H1 (cell line): ENCODE measurements around the gene CHST8. TPM values are rescaled to one million over a fixed set of nuclear protein-coding genes. Genes with fewer than 3 reads are reported as not detected.

Source experiments
- CBX5 ChIP-seq: fragments of 300-800, 300-1000 bp; sonication (generic); IDR thresholded peaks from 2 replicates; pipeline ENCODE4 v1.7.1; 2016; ENCODE audit warnings: antibody characterized with exemption, low read length, low read depth
- CREB1 ChIP-seq: IDR thresholded peaks from 2 replicates; pipeline ENCODE4 v1.6.1; 2012; ENCODE audit warnings: inconsistent platforms
- EGR1 ChIP-seq: IDR thresholded peaks from 2 replicates; pipeline ENCODE4 v1.6.1; 2011; ENCODE audit warnings: low read depth, low read length, borderline replicate concordance
- EP300 ChIP-seq, 2 experiments: IDR thresholded peaks; 1 replicate in 1 of 2; 2 replicates in 1 of 2; pipeline ENCODE4 v1.6.1; 2011 to 2012; ENCODE audit warnings: low read depth in 2 of 2, low read length in 2 of 2, mild to moderate bottlenecking in 2 of 2, borderline replicate concordance in 1 of 2, inconsistent platforms in 1 of 2, moderate library complexity in 1 of 2
- GABPA ChIP-seq: IDR thresholded peaks from 2 replicates; pipeline ENCODE4 v1.6.1; 2011; ENCODE audit warnings: mild to moderate bottlenecking, low read length, moderate library complexity, borderline replicate concordance; ENCODE audit not compliant: insufficient read depth
- HDAC6 ChIP-seq: IDR thresholded peaks from one replicate; pipeline ENCODE4 v1.7.1; 2012; ENCODE audit warnings: low read depth, mild to moderate bottlenecking, inconsistent platforms, low read length, moderate library complexity
- MAFK ChIP-seq: IDR thresholded peaks from 2 replicates; pipeline ENCODE4 v1.6.1; 2012; ENCODE audit warnings: low read depth, mild to moderate bottlenecking, improper control_type of control experiment, low read length
- TAF7 ChIP-seq: optimal IDR thresholded peaks from 2 replicates; pipeline ENCODE3; 2011; ENCODE audit warnings: low read depth, mild to moderate bottlenecking, inconsistent platforms, low read length, moderate library complexity, borderline replicate concordance
- TBP ChIP-seq: IDR thresholded peaks from 2 replicates; pipeline ENCODE4 v1.6.1; 2011; ENCODE audit warnings: low read depth, low read length, improper control_type of control experiment
- TEAD4 ChIP-seq: IDR thresholded peaks from 2 replicates; pipeline ENCODE4 v1.6.1; 2012; ENCODE audit warnings: low read depth, low read length, inconsistent platforms, mixed read lengths
- YY1 ChIP-seq: IDR thresholded peaks from 2 replicates; pipeline ENCODE4 v1.6.1; 2011; ENCODE audit warnings: low read depth, mild to moderate bottlenecking, low read length
- polyA plus RNA-seq, 7 experiments: library from polyadenylated mRNA; depleted of rRNA in 3 of 7; stranded (reverse) in 5 of 7; unstranded in 2 of 7; fragments of >200 nt in 5 of 7; fragments of 200-250 nt in 2 of 7; gene quantifications; 1 replicate in 5 of 7; 2 replicates in 1 of 7; 4 replicates in 1 of 7; pipeline versions ENCODE4 v1.2.1 to v1.2.3, GENCODE V29; 2011 to 2013; ENCODE audit warnings: missing spikeins in 2 of 7, mixed read lengths in 2 of 7
- total RNA-seq: library from RNA; stranded (reverse); fragmentation: NEBNext Ultra II Directional; extraction: Animal tissue kit (Norgen Biotek cat#: 25700); gene quantifications from 2 replicates; pipeline ENCODE4 v1.2.1, GENCODE V29; 2021
- TF ChIP-seq, protein P1 (sequence below): IDR thresholded peaks from 2 replicates; pipeline ENCODE4 v1.6.1; 2011; ENCODE audit warnings: low read length, improper control_type of control experiment

The CHST8 gene
- total and polyA plus RNA-seq, 2 of the 8 experiments (the other 6 are each of a cell fraction or from before 2014, with no cell fraction given): 10.8 to 28.2 TPM

DNA sequence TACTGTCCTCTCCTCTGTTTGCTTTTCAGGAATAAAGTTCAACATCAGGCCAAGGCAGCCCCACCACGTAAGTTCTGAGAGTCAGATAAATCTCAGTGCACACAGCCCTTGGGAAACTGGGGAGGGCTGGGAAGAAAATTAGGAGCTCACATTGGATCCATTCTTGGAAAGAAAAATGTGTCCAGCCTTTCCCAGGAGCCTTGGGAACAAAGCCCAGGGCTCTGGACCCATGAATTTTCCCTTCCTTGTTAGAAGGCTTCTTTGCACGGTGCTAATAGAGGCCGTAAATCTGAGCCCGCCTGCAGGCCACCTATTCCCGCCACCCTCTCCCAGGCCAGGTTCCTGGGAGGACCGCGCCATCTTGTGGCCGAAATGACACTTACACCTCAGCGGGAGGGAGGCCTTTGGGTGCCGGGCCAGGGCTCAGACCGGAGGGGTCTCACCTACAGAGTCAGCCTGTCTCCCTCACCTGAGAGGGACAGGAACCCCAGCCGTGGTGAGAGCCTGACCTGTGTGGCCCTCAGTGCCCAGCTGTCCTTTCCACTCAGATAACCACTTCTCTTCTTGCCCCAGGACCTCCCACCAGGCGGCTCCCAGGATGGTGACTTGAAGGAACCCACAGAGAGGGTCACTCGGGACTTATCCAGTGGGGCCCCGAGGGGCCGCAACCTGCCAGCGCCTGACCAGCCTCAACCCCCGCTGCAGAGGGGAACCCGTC lies 149.8 kb downstream of the CHST8 start (continued):
- TF ChIP-seq TEAD4 (no peak), YY1 (no peak), EGR1 (peak; percentile 56; the same call in 1 of the 2 replicates), MAFK (no peak), CBX5 (no peak), GABPA (peak; percentile 60; the same call in 1 of the 2 replicates), TAF7 (no peak), HDAC6 (no peak), EP300 (IDR thresholded peaks at IDR 0.05; ENCODE audit: borderline replicate concordance in 1 of 2, low read depth in 2 of 2, low read length in 2 of 2) (no peak), TBP (no peak), CREB1 (no peak)
- TF ChIP-seq, protein P1, sequence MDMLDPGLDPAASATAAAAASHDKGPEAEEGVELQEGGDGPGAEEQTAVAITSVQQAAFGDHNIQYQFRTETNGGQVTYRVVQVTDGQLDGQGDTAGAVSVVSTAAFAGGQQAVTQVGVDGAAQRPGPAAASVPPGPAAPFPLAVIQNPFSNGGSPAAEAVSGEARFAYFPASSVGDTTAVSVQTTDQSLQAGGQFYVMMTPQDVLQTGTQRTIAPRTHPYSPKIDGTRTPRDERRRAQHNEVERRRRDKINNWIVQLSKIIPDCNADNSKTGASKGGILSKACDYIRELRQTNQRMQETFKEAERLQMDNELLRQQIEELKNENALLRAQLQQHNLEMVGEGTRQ: no peak
